ENCODE data around the gene ASAP2.

The ASAP2 gene

DNA sequence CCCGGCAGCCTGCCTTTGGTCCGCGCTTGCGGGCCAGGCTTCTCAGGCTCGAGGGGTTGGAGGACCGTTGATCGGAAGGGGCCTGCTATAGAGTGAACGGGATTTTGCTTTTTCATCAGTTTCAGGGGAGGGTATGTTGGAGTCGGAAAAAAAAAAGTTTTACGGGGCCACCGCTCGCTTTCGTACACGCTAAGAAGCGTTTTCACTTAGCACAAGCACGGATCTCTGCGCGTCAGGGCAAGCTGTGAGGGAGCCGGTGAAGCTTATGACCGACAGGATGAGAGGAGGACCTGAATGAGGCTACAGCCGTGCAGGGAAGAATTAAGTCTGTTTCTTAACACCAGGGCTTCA is 217.3 kb downstream of the ASAP2 start:
- no peaks in the 10 kb centered on the region for H3K9me3 ChIP-seq
- no peaks in the 10 kb centered on the region for H3K36me3 ChIP-seq
- peak overlapping the region; percentile 87 for H3K27ac ChIP-seq
- H3K4me3 ChIP-seq (ENCODE audit: low read depth in 1 of 2, low read length in 1 of 2): peak overlapping the region; percentile 96 to 98
- H3K4me1 ChIP-seq (ENCODE audit: control insufficient read depth in 1 of 2, insufficient read depth in 1 of 2, low read depth in 1 of 2, low read length in 1 of 2): peaks cover 20 to 24% of the 10 kb centered on the region in 2 experiments
- TF ChIP-seq, protein P1, sequence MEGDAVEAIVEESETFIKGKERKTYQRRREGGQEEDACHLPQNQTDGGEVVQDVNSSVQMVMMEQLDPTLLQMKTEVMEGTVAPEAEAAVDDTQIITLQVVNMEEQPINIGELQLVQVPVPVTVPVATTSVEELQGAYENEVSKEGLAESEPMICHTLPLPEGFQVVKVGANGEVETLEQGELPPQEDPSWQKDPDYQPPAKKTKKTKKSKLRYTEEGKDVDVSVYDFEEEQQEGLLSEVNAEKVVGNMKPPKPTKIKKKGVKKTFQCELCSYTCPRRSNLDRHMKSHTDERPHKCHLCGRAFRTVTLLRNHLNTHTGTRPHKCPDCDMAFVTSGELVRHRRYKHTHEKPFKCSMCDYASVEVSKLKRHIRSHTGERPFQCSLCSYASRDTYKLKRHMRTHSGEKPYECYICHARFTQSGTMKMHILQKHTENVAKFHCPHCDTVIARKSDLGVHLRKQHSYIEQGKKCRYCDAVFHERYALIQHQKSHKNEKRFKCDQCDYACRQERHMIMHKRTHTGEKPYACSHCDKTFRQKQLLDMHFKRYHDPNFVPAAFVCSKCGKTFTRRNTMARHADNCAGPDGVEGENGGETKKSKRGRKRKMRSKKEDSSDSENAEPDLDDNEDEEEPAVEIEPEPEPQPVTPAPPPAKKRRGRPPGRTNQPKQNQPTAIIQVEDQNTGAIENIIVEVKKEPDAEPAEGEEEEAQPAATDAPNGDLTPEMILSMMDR (IDR thresholded peaks at IDR 0.05): no peak
- H3K27me3 ChIP-seq: no peaks in the 10 kb centered on the region

DNA sequence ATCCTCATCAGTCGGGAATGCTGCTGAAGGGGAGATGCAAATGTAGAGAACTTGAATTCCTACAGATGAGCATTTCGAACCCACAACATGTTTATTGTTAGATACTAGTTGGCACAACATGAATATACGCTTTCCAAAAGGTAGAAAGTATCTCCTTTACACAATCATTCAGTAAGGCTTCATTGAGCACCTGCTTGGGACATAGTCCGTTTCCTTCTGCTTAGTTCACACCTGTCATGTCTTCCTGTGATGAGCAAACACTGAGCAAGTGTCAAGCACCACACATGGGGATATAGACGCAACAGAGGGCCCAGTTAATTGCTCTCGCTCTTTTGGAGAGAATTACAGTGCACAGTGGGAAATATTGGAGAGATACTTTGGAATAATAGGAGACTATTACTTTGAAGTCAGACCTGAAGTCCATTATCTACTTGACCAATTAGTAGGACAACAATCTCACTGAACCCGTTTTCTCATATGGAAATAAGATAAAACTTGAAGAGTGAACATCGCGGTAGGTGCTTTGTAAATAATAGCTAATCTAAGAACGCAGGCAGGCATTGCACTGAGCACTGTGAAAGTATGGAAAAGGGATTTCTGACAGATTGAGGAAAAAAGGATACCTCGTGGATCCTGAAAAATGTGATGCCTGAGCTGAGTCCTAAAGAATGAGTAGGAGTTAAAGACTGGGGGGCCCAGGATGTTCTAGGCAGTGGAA is 218.0 kb downstream of the ASAP2 start:
- TF ChIP-seq, protein P1 (IDR thresholded peaks at IDR 0.05): no peak

DNA sequence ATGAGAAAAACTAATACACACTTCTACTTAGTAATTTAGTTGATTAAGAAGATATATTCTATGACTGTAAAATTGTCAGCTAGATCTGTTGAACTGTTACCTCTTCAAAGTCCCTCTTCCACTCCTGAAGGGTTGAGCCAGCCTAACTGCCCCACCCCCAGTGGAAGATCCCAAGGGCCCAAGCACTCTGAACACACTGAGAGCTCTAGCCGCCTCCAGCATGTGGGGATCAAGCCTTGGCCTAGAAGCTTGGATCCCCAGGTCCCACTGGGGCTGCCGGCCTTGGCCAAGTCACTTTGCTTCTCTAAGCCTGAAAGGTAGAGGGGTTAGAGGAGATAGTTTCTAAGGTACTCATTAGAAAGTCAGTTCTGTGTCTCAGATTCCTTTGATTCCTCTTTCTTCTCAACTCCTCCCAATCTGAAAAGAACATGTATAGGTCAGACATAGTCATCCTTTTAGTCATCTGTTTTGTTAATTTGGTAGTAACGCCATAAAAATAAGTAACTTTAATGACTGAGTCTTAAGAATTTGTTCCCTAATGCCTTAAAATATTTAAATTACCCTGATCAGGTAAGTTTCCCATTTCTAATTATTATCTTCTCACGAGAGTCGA is 222.5 kb downstream of the ASAP2 start:
- no peaks in the 10 kb centered on the region for H3K27me3 ChIP-seq
- peaks cover 41% of the 10 kb centered on the region for H3K36me3 ChIP-seq
- TF ChIP-seq, protein P1 (IDR thresholded peaks at IDR 0.05): no peak
- H3K4me3 ChIP-seq (ENCODE audit: low read depth in 1 of 2, low read length in 1 of 2): no peak overlapping the region
- H3K9me3 ChIP-seq: no peaks in the 10 kb centered on the region
- no peak overlapping the region for H3K27ac ChIP-seq
- peaks cover 7 to 10% of the 10 kb centered on the region in 2 experiments for H3K4me1 ChIP-seq (ENCODE audit: control insufficient read depth in 1 of 2, insufficient read depth in 1 of 2, low read depth in 1 of 2, low read length in 1 of 2)

More for the DNA sequence above, 218.0 kb downstream of the ASAP2 start:
- Histone ChIP-seq H3K27me3 (no peaks in the 10 kb centered on the region), H3K27ac (peak overlapping the region; percentile 87), H3K4me3 (ENCODE audit: low read depth in 1 of 2, low read length in 1 of 2) (peak overlapping the region; percentile 96 to 98), H3K36me3 (peaks cover under 1% of the 10 kb centered on the region), H3K4me1 (ENCODE audit: control insufficient read depth in 1 of 2, insufficient read depth in 1 of 2, low read depth in 1 of 2, low read length in 1 of 2) (peaks cover 20 to 24% of the 10 kb centered on the region in 2 experiments), H3K9me3 (no peaks in the 10 kb centered on the region)

DNA sequence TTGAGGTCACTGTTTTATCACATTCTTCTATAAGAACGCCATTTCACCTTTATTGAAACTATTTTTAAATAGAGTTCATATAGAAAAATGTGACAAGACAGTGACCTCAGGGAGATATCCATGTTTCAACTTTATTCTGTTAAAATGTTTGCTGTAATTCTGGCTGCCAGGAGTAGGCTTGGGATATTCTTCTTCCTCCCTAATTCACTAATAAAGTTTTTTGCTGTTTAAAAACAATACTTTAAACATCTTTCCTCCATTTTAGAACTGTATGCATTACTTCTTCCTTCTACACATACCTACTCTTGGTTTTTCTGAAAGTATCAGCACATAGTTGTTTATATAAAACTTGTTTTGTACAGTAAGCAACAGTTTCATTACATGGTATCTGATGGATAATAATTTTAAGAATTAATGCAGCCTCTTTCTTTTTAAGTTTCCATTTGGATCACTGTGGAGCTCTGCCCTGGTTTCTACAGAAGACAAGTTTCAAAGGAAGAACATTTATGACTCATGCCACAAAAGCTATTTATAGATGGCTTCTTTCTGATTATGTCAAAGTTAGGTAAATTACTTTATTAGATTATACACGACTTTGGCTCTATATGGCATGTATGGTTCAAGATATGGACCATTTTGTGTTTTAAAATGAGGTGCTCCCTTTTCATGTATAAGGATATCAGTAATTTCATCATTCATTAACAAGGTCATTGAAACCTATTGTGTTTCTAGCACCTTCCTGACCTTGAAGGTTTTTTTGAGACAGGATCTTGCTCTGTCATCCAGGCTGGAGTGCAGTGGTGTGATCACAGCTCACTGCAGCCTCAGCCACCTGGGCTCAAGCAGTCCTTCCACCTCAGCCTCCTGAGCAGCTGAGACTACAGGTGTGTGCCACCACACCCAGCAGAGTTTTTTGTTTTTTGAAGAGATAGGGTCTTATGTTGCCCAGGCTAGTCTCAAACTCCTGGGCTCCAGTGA is 224.0 kb downstream of the ASAP2 start:
- Histone ChIP-seq H3K36me3 (peaks cover 57% of the 10 kb centered on the region), H3K27me3 (no peaks in the 10 kb centered on the region), H3K4me1 (ENCODE audit: control insufficient read depth in 1 of 2, insufficient read depth in 1 of 2, low read depth in 1 of 2, low read length in 1 of 2) (no peaks in the 10 kb centered on the region), H3K4me3 (ENCODE audit: low read depth in 1 of 2, low read length in 1 of 2) (no peak overlapping the region), H3K9me3 (no peaks in the 10 kb centered on the region), H3K27ac (no peak overlapping the region)
- TF ChIP-seq, protein P1 (IDR thresholded peaks at IDR 0.05): no peak

DNA sequence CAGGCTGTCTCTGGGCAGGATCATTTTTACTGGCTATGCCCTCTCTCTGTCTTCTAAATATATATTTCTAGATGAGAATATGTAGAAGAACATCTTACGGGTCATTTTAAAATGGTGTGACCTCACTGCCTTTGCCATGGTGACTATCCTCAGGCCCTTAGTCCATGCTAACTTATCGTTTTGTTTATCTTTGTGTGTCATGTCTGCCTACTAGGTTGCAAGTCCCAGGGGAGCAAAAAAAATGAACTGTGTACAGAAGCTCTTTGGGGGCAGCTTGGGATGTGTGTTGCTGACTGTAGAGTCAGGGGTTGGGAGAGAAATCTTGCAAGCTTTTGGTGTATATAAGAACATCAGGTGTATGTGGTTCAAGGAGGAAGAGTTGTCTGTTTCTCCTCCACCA is 227.9 kb downstream of the ASAP2 start:
- Histone ChIP-seq H3K9me3 (no peaks in the 10 kb centered on the region), H3K36me3 (peaks cover 91% of the 10 kb centered on the region), H3K4me3 (ENCODE audit: low read depth in 1 of 2, low read length in 1 of 2) (no peak overlapping the region), H3K4me1 (ENCODE audit: control insufficient read depth in 1 of 2, insufficient read depth in 1 of 2, low read depth in 1 of 2, low read length in 1 of 2) (no peaks in the 10 kb centered on the region), H3K27ac (no peak overlapping the region), H3K27me3 (no peaks in the 10 kb centered on the region)
- TF ChIP-seq, protein P1 (IDR thresholded peaks at IDR 0.05): no peak
